ENCODE data around the gene HPSE2.

GRCh38 chr10:98855403-98856189 lies 380.1 kb downstream of the HPSE2 start:
- TF ChIP-seq CTCF (IDR thresholded peaks at IDR 0.05 in 4 of 5, conservative IDR thresholded peaks at IDR 0.05 in 1 of 5) (no peak), POLR2A (IDR thresholded peaks at IDR 0.05) (no peak)

Measured in gastrocnemius medialis (tissue), 4 donors.